IPS-NIHi7 (cell line): ENCODE data around the gene CD44.

ENCODE experiments used
- DNase-seq: peaks from one replicate; pipeline ENCODE4 v3.0.0; 2012; ENCODE audit warnings: mixed read lengths; ENCODE audit errors: extremely low spot score

The CD44 gene

DNA sequence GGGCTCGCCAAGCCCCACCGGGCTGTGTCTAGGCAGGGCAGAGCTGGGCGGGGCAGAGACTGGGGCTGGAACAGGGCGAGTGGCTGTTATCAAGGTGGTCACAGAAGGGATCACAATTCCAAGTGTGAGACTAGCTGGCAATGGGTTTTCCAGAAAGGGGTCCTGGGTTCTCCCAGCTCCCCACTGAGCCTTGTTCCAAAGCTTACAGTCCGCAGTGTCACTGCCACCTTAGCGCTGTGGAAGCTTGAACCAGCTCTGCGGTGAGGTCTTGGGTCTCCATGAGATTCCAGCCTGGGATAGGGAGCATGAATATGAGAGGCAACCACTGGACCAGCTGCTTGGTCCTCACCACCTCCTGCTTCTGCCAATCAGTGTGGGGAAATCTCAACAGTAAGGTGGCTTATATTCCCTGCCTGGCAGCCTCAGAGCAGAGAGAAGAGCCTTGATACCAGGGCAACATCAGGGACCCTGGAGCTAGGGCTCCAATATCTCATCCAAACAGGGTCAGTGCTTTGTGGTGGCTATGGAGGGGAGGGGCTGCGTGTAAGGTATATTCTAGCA lies 831 bp downstream of the CD44 start:
- no peak for DNase-seq

DNA sequence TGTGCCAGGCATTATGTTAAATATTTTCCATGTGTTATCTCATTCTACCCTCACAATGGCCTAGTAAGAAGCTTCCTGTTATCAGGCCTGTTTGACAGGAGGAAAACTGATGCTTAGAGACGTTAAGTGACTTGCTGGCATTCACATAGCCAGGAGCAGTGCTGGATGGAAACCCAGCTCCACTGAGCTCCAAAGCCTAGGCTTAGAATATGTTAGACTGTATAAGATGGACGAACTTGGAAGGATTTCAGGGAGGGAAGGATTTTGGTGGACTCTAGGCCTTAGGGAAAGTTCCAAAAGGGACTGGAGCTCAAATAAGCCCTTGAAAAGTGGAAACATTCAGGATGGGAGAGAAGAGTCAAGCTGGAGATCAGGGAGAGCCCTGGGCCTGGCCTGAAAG lies 2.1 kb downstream of the CD44 start:
- DNase-seq, result no peak

DNA sequence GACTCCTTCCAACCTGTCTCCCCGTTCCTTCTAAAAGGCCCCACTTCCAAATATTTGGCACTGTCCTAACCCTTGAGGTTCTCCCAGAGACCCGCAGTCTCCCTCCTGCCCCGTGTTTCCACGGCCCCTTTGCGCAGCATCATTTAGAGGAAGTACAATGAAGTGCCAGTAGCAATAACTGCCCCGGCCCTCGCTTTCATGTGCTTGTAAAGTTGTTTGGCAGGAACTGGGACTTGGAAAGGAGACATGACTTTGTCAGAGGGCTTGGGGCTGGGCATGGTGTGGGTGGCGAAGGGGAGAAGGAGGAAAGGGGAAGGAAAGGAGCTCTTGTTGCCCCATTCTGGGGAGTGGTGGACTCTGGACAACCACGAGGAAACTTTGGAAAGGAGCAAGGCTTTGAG lies 2.6 kb downstream of the CD44 start:
- no peak for DNase-seq

DNA sequence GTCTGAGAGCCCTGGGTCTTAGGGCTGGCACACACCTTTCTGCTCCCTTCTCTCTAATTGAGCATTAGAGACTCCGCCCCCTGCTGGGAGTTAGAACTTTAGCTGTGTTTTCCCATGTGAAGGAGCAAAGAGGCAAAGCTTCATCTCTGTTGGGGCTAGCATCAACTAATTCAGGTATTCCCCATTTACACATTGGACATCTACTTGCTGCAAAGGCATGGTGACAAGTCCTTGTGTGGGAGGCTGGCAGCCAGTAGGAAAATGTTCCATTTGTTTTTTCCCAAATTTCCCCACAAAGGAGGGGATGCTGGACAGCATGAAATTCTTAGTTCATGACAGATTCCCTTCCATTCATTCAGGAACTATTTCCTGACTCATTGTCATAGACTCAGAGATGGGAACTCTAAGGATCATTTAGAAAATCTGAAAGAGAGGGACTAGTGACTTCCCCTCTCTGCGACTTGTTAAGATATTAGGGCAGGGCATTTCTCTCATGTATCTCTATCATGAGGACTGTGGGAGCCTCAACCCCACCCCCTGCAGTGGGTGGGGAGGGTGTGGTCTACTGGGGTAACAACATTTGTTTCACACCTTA lies 3.6 kb downstream of the CD44 start:
- no peak for DNase-seq

DNA sequence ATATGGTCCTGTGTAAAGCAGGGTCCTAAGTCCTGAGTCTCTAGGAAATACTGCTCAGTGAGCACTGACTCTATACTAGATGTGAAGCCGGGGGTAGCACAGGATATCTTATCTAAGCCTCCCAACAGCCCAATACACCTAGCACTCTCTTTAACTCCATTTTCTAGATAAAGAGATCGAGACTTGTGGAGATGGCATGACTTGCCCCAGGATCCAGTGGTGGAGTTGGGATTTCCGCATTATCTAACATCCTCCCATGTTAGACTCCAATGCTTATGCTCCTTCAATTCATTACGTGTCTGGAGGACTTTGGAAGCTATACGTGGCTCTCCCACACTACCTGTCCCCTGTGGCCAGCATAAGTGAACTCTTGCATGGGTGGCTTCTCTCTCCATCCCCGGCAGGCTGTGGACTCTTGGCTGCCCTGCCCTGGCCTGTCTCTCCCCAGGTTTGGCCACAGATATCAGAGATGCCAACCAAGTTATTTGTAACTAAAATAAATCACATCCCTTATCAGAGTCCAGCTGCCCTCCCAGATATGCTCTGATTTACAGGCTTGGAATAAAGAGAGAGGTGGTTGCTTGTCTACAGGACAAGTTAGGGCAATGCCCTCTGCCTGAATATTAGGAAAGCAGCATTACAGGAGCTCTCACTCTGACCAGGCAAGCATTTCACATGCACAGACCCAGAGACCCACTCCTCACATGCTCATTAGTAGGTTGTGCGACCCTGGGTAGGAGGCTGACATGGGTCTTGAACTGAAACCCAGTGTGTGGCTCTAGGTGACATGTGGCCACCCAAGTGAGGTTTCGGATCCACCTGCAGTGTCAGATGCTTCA lies 4.5 kb downstream of the CD44 start:
- no peak for DNase-seq

DNA sequence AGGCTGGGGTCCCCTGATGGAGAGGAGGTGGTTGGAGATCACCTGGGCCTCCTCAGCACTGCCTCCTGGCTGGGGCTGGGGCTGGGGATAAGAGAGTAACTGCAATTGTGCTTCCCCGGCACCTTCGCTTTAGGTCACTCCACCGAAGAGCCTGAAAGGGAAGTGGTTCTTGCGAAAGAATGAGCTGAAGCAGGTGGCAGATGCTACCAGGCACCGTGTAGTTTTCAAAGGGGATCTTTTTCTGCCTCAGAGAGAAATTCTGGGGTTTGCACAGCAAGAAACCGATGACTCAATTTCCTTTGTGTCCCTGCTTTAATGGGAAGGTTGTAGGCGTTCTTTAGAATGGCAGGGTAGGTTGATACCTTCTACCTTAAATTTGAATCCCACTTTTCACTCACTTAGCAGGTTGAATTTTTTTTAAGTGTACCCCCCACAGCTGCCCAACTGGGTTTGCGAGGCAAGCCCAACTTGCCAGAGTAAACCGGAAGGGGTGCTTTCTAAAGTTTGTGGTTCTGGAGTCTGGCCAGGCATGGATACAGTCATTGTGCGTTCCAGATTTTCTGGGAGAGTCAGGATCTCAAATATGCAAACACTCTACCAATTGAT lies 5.3 kb downstream of the CD44 start:
- no peak for DNase-seq

DNA sequence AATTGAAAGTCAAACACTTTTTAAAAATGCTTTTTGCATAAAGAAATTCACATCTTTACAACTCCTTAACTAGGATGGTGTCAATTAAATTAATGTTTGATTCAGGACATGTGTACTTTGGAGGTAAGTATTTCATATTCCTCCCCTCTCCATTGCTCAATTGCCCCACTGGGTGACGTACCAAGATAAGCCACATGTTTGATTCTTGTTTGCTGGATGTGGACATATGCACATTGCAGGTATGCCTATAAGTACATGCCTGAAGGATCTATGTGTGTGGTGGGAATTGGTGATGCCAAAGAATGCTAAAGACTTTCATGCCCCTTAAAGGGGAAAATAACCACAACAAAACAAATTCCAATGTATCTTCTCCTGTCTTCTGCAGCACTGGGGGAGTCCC lies 5.8 kb downstream of the CD44 start:
- no peak for DNase-seq

DNA sequence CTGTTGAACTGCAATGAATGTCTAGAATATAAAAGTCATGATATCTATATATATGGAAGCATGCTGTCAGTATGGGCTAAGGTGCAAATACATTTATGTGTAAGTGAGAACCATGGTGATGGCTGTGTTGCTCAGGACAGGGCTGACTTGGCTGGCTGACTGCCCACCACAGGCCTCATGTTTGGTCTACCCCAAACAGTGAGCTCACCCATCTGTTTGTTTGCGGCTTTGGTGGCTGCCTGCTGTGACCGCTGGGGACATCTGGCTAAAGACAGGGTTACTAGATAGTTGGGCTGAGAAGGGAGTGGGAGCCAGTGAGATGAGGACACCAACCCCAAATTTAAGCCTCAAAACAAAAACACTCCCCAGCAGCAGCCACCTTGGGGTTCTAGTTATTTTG lies 6.3 kb downstream of the CD44 start:
- DNase-seq, result no peak

DNA sequence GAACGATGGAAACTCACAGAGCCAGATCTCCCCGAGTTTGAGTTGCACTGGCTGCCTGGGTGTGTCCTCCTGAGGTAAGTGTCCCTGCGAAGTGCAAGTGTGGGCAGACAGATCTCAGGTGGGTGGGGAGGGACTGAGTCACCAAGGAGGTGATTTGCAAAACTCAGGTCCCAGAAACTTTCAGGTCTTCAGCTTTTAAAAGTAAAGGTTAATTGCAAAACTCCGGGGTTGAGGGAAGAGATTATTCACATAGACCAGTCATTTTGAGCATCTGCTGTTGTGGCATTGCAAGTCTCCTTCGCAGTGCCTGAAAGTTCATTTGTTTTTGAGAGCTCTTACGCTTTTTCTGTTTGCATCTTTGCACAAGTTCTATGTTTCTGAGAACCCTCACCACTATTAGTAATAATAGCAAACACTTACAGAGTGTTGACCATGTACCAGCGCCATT lies 7.1 kb downstream of the CD44 start:
- DNase-seq, result no peak

DNA sequence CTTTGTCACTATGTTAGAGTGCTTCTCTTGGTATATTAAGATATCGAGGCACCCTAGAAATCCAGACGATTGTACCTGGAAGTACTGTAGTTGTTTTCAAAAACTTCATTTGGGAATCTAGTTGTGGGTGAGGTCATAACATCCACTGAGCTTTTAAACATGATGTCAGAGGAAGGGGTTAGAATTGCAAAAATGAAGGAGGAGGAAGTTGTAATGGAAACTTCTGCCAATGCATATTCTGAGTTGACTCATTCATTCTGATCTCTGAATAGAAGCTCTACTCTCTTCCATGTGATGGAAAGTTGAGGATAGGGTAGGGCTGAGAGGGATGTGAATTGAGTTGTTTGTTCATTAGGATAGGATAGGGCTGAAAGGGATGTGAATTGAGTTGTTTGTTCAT lies 7.7 kb downstream of the CD44 start:
- DNase-seq, result no peak

DNA sequence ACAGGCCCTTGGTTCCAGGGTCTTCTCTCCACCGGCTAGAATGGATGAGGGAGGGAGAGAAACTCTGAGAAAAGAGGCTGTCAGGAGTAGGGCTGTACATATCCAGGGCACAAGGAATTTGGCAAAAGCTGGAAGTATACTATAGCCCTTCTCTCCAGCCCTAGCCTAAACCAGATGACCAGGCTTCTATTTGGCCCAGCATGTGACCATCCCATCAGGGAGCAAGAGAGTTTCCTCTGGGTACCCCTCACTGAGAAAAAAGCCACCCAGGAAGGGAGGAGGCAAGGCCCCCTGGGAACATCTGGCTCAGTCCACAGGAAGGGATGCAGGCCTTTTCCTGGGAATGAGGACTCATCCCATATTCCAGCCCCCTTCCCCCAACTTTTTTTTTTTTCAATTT lies 8.3 kb downstream of the CD44 start:
- no peak for DNase-seq

DNA sequence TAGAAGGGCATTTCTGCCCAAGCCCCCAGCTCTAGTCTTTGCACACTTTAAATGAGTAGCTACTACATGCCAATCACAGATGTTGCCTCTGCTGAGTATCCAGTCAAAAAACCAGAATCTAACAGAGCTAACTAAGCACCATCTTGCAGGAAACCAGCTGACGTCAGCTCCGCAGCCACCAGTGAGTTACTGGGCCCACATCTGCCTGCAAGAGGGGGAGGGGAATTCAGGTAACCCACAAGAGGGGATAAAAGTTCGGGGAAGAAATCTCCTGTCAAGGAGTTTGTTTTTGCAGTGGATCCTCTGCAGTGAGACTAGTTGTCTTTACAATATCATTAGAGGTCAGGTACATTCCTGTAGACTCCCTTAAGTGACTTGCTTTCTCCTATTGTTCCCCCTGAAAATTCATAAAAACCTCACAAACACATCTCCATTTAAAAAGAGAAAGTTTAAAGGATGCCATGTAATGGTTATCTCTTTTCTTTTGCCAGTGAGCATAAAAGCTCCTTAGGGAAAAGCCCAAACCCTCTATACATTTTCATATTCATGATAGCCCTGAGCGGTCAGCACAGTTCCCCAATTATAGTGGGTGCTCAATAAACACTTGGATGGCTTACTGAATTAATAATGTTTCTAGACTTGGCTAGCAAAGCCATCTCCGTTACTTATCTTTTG lies 9.3 kb downstream of the CD44 start:
- no peak for DNase-seq

DNA sequence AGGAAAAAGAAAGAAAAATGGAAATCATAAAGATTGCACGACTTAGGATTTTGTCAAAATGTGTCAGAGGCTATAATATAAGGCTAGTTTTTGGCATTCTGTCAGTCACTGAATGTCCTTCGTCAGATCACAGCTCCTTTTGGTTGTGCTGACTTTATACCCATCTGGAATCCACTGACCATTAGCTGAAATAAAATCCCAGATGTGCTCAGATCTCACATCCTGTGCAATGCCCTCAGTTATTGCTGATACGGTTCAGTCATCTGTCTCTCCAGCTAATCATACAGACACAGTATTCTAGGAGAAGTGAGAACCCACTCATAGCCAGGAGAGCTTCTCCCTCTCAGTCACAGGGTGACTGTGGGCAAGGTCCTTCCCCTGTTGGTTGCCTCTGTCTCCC lies 11.5 kb downstream of the CD44 start:
- no peak for DNase-seq

DNA sequence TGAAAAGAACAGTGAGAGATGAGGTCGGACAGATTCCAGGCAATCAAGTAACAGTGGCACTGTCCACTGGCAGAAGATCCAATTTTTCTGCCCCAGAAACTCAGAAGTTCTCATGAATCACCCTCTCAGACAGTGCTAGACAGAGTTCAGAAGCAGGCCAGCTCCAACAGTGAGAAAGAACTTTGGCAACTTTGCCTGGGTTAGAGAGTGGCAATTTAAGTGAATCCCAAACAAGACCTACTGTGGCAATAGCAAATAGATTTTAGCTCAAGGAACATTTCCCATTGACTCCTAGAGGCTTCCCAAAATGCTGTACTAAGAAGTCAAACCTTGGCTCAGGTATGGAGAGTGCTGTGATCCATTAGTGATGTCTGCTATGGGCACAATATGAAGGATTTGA lies 12.3 kb downstream of the CD44 start:
- no peak for DNase-seq

DNA sequence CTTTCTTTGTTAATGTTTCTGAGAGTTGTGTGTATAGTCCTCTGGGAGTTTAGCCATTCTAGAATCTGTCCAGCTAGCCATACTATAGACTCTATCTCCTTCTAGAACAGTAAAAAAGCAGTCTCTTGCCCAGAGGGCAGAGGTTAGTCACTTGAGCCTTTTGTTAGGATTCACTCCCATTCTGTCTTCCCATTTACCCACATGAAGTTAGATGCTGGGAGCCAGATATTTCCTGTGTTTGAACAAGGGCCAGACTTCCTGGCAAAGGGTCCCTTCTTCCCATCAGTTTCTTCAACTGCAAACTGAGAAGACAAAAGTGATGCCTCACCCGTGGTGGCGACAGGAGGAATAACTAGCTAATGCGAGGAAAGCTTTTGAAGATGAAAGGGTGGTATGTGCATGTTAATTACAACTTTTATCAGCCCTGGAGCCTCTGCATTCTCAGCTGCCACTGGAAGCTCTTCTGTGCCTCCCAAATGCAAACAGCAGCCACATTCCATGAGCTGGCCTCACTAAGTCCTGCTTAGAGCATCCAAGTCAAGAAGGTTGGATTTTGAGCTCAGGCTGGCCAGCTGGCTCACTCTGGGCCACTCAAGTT lies 12.8 kb downstream of the CD44 start:
- peak; percentile 44 for DNase-seq

DNA sequence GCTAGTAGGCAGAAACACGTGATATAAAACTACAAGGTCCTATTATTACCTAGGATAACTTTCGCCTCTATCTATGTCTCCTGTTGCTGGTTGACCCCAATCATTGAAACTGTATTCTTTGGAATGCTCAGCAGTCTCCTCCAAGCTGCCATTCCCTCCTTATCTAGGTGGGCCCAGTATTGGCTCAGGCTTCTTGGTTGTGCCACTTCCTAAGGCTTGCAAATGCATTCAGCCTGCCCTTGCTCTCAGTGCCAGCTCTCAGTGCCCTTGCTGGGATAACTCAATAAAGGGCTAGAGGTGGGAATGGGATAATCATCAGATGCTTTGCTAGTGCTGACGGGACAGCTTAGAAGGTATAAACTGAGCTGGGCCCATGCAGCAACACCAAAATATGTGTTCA lies 13.6 kb downstream of the CD44 start:
- no peak for DNase-seq

DNA sequence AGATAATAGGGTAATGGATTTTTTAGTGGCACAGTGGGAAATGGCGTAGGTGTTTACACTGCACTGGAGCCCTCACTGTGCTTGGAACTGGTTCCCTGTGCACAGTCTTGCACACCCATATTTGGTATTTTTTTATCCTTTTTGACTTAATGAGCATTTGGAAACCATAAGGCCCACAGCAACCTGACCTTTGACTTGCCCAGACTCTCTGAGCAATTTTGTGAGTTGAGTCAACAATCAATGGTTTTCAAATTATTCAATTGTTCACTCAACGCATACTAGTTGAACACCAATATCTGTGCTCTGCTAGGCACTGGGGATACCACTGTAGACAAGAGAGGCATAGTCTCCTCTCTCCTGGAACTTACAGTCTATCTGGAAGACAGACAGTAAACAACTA lies 14.3 kb downstream of the CD44 start:
- DNase-seq, result no peak

DNA sequence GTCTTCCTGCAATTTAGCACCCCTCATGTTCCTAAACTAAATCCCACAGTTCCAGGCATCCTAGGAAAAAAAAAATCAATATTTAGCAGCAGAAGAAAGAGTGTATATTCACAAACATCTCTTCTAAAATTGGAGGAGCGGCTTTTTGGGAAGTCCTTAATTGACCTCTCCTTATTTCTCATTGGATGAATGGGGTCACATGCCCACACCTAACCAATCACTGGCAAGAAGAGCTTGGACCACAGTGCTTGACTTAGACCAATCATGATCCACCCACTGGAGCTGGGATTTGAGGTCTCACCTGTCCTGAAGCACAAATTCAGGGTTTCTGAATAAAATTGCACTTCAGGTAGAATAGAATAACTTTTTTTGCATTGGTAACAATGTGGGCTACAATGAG lies 16.0 kb downstream of the CD44 start:
- DNase-seq, result no peak

DNA sequence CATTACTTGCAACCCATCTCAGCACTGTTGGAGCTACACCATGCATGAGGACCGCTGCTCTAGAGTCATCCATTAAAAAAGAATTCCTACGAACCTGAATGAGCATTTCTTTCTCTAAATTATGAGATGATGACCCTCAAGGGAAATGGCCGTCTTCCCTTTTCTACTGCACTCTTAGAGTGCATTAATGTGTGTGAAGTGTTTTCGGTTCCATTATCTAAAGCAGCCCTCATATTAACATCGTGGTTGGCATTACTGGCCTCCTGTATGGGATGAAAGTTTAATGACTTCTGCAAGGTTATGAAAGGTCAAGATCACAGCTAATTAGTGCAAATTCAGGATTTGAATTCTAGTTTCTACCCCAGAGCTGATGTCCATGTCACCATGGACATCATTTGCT lies 16.7 kb downstream of the CD44 start:
- DNase-seq, result no peak

DNA sequence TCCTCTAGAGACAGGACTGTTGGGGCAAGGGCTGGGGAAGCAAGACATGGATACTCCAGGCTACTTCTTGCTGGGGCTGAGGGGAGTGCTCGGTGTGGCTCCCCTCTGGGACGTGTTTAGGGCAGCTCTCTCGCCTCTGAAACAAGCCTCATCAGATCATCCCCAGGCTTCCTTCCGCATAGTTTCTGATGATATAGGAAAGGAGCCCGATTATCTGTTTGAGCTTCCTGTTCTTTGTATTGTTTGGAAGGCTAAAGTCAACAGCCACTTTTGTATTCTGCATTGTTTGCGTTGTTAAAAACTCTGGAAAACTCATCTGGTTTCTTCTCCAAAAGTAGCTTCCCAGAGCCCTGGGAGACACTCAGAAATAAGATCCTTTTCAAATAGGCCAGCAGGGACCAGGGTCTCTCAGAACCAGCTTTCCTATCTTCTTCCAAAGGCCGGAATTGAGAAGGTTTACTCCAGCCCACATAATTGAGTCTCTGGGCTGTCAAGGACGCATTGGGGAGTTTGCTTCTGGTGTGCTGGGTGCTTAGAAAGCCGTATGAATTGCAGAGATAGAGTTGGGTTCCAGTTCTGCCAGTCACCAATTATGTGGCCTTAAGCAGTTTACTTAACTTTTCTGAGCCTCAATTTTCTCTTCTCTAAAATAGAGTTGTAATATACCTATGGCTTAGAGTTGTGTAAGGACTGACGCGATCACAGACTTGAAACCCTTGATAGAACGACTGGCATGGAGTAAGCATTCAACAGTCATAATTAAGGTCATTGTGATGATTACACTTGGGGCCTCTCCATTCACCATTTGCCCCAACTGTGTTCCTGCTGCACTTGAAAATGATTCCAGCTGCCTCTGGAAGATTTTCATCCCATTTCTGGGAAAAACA lies 19.1 kb downstream of the CD44 start:
- DNase-seq, result no peak
